B cell (primary cell): ENCODE results near the gene SRD5A3.

Source experiments
- CTCF ChIP-seq: fragments of 200-600 bp; IDR thresholded peaks from one replicate; pipeline ENCODE4 v1.8.0; 2022; ENCODE audit warnings: antibody characterized with exemption, mild to moderate bottlenecking
- EZH2 ChIP-seq: IDR thresholded peaks from 2 replicates; pipeline ENCODE4 v1.6.1; 2012; ENCODE audit warnings: borderline replicate concordance, low read depth, mild to moderate bottlenecking, moderate library complexity, low read length; ENCODE audit not compliant: insufficient read depth, poor library complexity, severe bottlenecking

- TF ChIP-seq CTCF (no peak), EZH2 (no peak)
These were observed 40.8 kb downstream of the SRD5A3 start for GRCh38 chr4:55386840-55387239.
